K562 treated with DMSO at 1 percent for 48 hours (cell line): ENCODE measurements around the gene RNU1-1. TPM values are rescaled to one million over a fixed set of nuclear protein-coding genes. Genes with fewer than 3 reads are reported as not detected.

ENCODE experiments used
- total RNA-seq: library from RNA; unstranded; fragments of 300-600 nt; gene quantifications from 2 replicates; pipeline ENCODE4 v1.2.3, GENCODE V29; 2022; ENCODE audit warnings: low replicate concordance; ENCODE audit errors: extremely low read depth

Gene RNU1-1
- not detected in 2 replicates for total RNA-seq

GRCh38 chr1:16514107-16515055, at the start of gene RNU1-1:
RNU1-1 (minus strand) TSS chr1:16514285.

Other genes starting within 250 kb of the RNU1-1 start
- gene FBXO42, start 161.8 kb downstream of the RNU1-1 start, total RNA-seq = not detected in 2 replicates
- gene SZRD1, start 147.0 kb downstream of the RNU1-1 start, total RNA-seq = not detected in 2 replicates
- gene SPATA21, start 76.9 kb downstream of the RNU1-1 start, total RNA-seq = not detected in 2 replicates
- not detected in 2 replicates for gene NECAP2, start 73.6 kb downstream of the RNU1-1 start, total RNA-seq
- not detected in 2 replicates for gene NBPF1, start 99.3 kb upstream of the RNU1-1 start, total RNA-seq
- not detected in 2 replicates for gene RNU1-3, start 152.7 kb upstream of the RNU1-1 start, total RNA-seq
- gene RNU1-4, start 226.2 kb upstream of the RNU1-1 start, total RNA-seq = not detected in 2 replicates